Neuronal stem cell (in vitro differentiated cells): Measurements from ENCODE around the gene CAMK2N2.

Experiments
- DNase-seq: peaks from one replicate; pipeline ENCODE4 v3.0.0-alpha.2; 2013; ENCODE audit warnings: low spot score
- H2AFZ ChIP-seq: one replicate; pipeline ENCODE4 v1.6.1; 2013; ENCODE audit warnings: mild to moderate bottlenecking, low read length, inconsistent platforms
- H2AK5ac ChIP-seq: 2 replicates; pipeline ENCODE4 v1.6.1; 2013; ENCODE audit warnings: low read depth, mild to moderate bottlenecking, inconsistent platforms, low read length, moderate library complexity, mixed read lengths
- H2BK120ac ChIP-seq: 2 replicates; pipeline ENCODE4 v1.6.1; 2013; ENCODE audit warnings: low read depth, mild to moderate bottlenecking, inconsistent platforms, low read length, moderate library complexity, mixed read lengths
- H2BK12ac ChIP-seq: one replicate; pipeline ENCODE4 v1.6.1; 2013; ENCODE audit warnings: low read length, inconsistent platforms
- H2BK15ac ChIP-seq: 2 replicates; pipeline ENCODE4 v1.6.1; 2013; ENCODE audit warnings: mild to moderate bottlenecking, low read length, inconsistent platforms, mixed read lengths
- H2BK5ac ChIP-seq: one replicate; pipeline ENCODE4 v1.6.1; 2013; ENCODE audit warnings: inconsistent platforms, mild to moderate bottlenecking, low read length, moderate library complexity
- H3K14ac ChIP-seq: one replicate; pipeline ENCODE4 v1.6.1; 2013; ENCODE audit warnings: low read length, inconsistent platforms
- H3K18ac ChIP-seq: 2 replicates; pipeline ENCODE4 v1.6.1; 2013; ENCODE audit warnings: low read length, inconsistent platforms
- H3K23ac ChIP-seq: 2 replicates; pipeline ENCODE4 v1.6.1; 2013; ENCODE audit warnings: low read depth, mild to moderate bottlenecking, mixed read lengths, low read length, inconsistent platforms; ENCODE audit not compliant: poor library complexity
- H3K27ac ChIP-seq: replicated peaks from 3 replicates; pipeline ENCODE4 v1.5.1; 2013; ENCODE audit warnings: low read length, inconsistent platforms
- H3K27me3 ChIP-seq, 3 experiments: 2 replicates each; pipeline ENCODE4 v1.6.1; 2013; ENCODE audit warnings: low read length in 3 of 3, mild to moderate bottlenecking in 2 of 3, inconsistent platforms in 1 of 3, low read depth in 1 of 3, mixed read lengths in 1 of 3, moderate library complexity in 1 of 3; ENCODE audit not compliant: control insufficient read depth in 3 of 3, insufficient read depth in 3 of 3
- H3K36me3 ChIP-seq, 2 donors: replicated peaks in 1 of 2; 2 replicates each; pipeline ENCODE4 v1.6.1; 2013; ENCODE audit warnings: low read length in 2 of 2; ENCODE audit not compliant: control insufficient read depth in 2 of 2, insufficient read depth in 2 of 2
- H3K4ac ChIP-seq: 2 replicates; pipeline ENCODE4 v1.6.1; 2013; ENCODE audit warnings: inconsistent platforms, mild to moderate bottlenecking, low read length, moderate library complexity
- H3K4me1 ChIP-seq, 2 donors: 1 replicate in 1 of 2; 2 replicates in 1 of 2; pipeline ENCODE4 v1.6.1; 2013; ENCODE audit warnings: low read length in 2 of 2, low read depth in 1 of 2; ENCODE audit not compliant: control insufficient read depth in 2 of 2, insufficient read depth in 1 of 2
- H3K4me2 ChIP-seq: one replicate; pipeline ENCODE4 v1.6.1; 2013; ENCODE audit warnings: mild to moderate bottlenecking, low read length, inconsistent platforms; ENCODE audit not compliant: insufficient read depth, poor library complexity, severe bottlenecking
- H3K4me3 ChIP-seq, 2 donors: 2 replicates each; pipeline ENCODE4 v1.5.1; 2013; ENCODE audit warnings: low read length in 2 of 2, mild to moderate bottlenecking in 2 of 2, inconsistent platforms in 1 of 2, moderate library complexity in 1 of 2
- H3K79me1 ChIP-seq: one replicate; pipeline ENCODE4 v1.6.1; 2013; ENCODE audit warnings: low read depth, mild to moderate bottlenecking, inconsistent platforms, low read length, moderate library complexity
- H3K9ac ChIP-seq: one replicate; pipeline ENCODE4 v1.6.1; 2013; ENCODE audit warnings: mild to moderate bottlenecking, low read depth, low read length, inconsistent platforms; ENCODE audit not compliant: poor library complexity
- H3K9me3 ChIP-seq, 2 donors: replicated peaks in 1 of 2; 2 replicates each; pipeline versions ENCODE3 to v1.6.1; 2013; ENCODE audit warnings: low read length in 2 of 2, mild to moderate bottlenecking in 2 of 2, inconsistent platforms in 1 of 2, low read depth in 1 of 2, mixed read lengths in 1 of 2, moderate library complexity in 1 of 2; ENCODE audit not compliant: control insufficient read depth in 2 of 2, insufficient read depth in 1 of 2
- H4K8ac ChIP-seq: one replicate; pipeline ENCODE4 v1.6.1; 2013; ENCODE audit warnings: low read depth, mild to moderate bottlenecking, inconsistent platforms, low read length, moderate library complexity
- H4K91ac ChIP-seq: one replicate; pipeline ENCODE4 v1.6.1; 2013; ENCODE audit warnings: low read length, low read depth, mild to moderate bottlenecking, inconsistent platforms; ENCODE audit not compliant: poor library complexity
- WGBS, 2 donors: extraction: QIAGEN DNeasy Blood & Tissue Kit; methylation state at CpG; one replicate each; pipeline ENCODE4 v1.1.7; 2013; ENCODE audit warnings: missing lambda C conversion rate in 2 of 2, mixed read lengths in 1 of 2; ENCODE audit not compliant: insufficient read length in 2 of 2, insufficient replicate concordance in 1 of 2; ENCODE audit errors: extremely low coverage in 2 of 2; 5-methylcytosine and 5-hydroxymethylcytosine counted together

Gene CAMK2N2

DNA sequence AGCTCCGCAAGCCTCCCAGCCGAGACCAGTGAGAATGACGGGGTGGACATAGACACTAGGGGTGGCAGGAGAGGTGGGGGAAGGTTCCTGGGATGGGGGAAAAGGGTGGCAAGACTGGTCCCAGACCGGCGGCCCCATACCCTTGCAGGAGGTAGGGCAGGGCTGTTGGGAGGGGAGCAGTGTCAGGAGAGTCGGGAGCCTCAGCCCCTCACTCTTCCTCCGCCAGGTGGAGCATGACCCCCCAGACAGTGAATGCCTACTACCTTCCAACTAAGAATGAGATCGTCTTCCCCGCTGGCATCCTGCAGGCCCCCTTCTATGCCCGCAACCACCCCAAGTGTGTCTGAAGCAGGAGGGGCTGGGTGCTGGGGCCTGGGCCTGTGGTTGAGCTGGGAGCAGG lies 29.0 kb upstream of the CAMK2N2 start:
- no peak overlapping the region for H2BK120ac ChIP-seq
- no peak overlapping the region for H2BK12ac ChIP-seq
- no peaks in the 10 kb centered on the region for H3K36me3 ChIP-seq
- H3K14ac ChIP-seq, result no peak overlapping the region
- no peaks in the 10 kb centered on the region for H3K9me3 ChIP-seq
- no peak overlapping the region for H3K4me3 ChIP-seq
- no peak for DNase-seq
- no peak overlapping the region for H2BK5ac ChIP-seq
- H3K4ac ChIP-seq, result no peak overlapping the region
- no peak overlapping the region for H2AFZ ChIP-seq
- H3K9ac ChIP-seq, result peak overlapping the region; percentile 60
- H3K79me1 ChIP-seq, result peaks cover 4% of the 10 kb centered on the region
- H4K8ac ChIP-seq, result no peak overlapping the region
- H3K27me3 ChIP-seq, result peaks cover 0 to 57% (median 0%) of the 10 kb centered on the region in 3 experiments
- peak overlapping the region; percentile 37 for H2BK15ac ChIP-seq
- H3K4me1 ChIP-seq, result no peaks in the 10 kb centered on the region
- H3K4me2 ChIP-seq, result no peak overlapping the region
- no CpG with 5 or more reads among the region's 10 CpGs for WGBS, 2 donors
- H3K18ac ChIP-seq, result no peak overlapping the region
- peak overlapping the region; percentile 65 for H3K23ac ChIP-seq
- H3K27ac ChIP-seq, result no peak overlapping the region
- no peak overlapping the region for H4K91ac ChIP-seq
- peak overlapping the region; percentile 52 for H2AK5ac ChIP-seq

DNA sequence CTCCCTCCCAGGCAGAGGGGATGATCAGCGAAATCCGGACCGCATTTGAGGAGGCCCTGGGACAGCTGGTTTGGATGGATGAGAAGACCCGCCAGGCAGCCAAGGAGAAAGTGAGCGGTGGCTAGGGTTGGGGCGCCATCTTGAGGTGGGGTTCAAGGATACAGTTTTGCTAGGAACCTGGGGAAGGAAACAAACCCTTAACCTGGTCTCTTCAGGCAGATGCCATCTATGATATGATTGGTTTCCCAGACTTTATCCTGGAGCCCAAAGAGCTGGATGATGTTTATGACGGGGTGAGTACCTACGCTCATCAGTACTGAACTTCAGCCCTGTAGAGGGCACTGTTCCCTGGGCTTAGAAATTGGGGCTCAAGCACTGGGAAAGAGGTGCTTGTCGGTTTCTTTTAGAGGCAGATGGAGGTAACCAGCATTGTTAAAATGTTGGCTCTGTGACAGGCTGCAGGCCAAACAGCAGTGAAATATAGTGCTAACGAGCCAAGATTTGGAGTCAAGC lies 28.1 kb upstream of the CAMK2N2 start:
- Histone ChIP-seq H2AFZ (no peak overlapping the region), H3K4me1 (peaks cover 0 to 2% of the 10 kb centered on the region in 2 donors), H3K79me1 (peaks cover 4% of the 10 kb centered on the region), H2BK12ac (no peak overlapping the region), H3K9me3 (no peaks in the 10 kb centered on the region), H2BK120ac (no peak overlapping the region), H3K14ac (no peak overlapping the region), H3K4me3 (no peak overlapping the region), H3K27ac (no peak overlapping the region), H3K18ac (no peak overlapping the region), H3K4ac (no peak overlapping the region), H2AK5ac (no peak overlapping the region), H3K36me3 (no peaks in the 10 kb centered on the region), H3K27me3 (peaks cover 0 to 49% (median 0%) of the 10 kb centered on the region in 3 experiments), H4K91ac (no peak overlapping the region), H2BK15ac (no peak overlapping the region), H4K8ac (no peak overlapping the region), H3K23ac (no peak overlapping the region), H2BK5ac (no peak overlapping the region), H3K9ac (no peak overlapping the region), H3K4me2 (no peak overlapping the region)
- WGBS, 2 donors, result no CpG with 5 or more reads among the region's 10 CpGs
- peak; percentile 54 for DNase-seq

DNA sequence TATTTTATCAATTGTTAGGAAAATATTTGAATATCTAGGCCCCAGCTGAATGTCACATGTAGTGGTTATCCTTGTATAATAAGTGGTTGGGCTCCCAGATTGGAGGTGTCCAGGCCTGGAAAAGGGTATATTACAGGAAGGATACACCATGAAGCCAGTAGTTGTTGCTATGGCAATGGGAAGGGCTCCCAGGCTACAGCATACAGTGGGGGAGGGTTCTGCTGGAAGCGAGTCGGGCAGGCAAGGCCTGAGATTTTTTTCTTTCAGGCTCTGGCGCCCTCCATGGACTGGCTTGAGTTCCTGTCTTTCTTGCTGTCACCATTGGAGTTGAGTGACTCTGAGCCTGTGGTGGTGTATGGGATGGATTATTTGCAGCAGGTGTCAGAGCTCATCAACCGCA lies 23.3 kb upstream of the CAMK2N2 start:
- WGBS, 2 donors, result no CpG with 5 or more reads among the region's 4 CpGs
- H4K8ac ChIP-seq, result no peak overlapping the region
- no peaks in the 10 kb centered on the region for H3K9me3 ChIP-seq
- no peak overlapping the region for H2BK12ac ChIP-seq
- H3K4ac ChIP-seq, result no peak overlapping the region
- peak; percentile 41 for DNase-seq
- no peak overlapping the region for H3K23ac ChIP-seq
- no peak overlapping the region for H2AK5ac ChIP-seq
- no peaks in the 10 kb centered on the region for H3K36me3 ChIP-seq
- no peaks in the 10 kb centered on the region for H3K79me1 ChIP-seq
- no peak overlapping the region for H3K9ac ChIP-seq
- H3K14ac ChIP-seq, result no peak overlapping the region
- H2AFZ ChIP-seq, result peak overlapping the region; percentile 18
- no peak overlapping the region for H3K4me3 ChIP-seq
- peaks cover 0 to 2% of the 10 kb centered on the region in 2 donors for H3K4me1 ChIP-seq
- H3K18ac ChIP-seq, result no peak overlapping the region
- no peak overlapping the region for H4K91ac ChIP-seq
- no peak overlapping the region for H2BK5ac ChIP-seq
- H3K27me3 ChIP-seq, result peaks cover 0 to 34% (median 0%) of the 10 kb centered on the region in 3 experiments
- H2BK15ac ChIP-seq, result no peak overlapping the region
- H2BK120ac ChIP-seq, result no peak overlapping the region
- H3K4me2 ChIP-seq, result no peak overlapping the region
- no peak overlapping the region for H3K27ac ChIP-seq

- no peak overlapping the region for H3K14ac ChIP-seq
- no peak for DNase-seq
Observed at GRCh38 chr3:184283681-184284080, 22.3 kb upstream of the CAMK2N2 start.

More at GRCh38 chr3:184283681-184284080, 22.3 kb upstream of the CAMK2N2 start:
- H2AFZ ChIP-seq, result no peak overlapping the region
- peak overlapping the region; percentile 14 for H3K4me2 ChIP-seq
- H2AK5ac ChIP-seq, result no peak overlapping the region
- no peak overlapping the region for H4K8ac ChIP-seq
- no peak overlapping the region for H3K23ac ChIP-seq
- no peak overlapping the region for H3K18ac ChIP-seq
- H2BK5ac ChIP-seq, result no peak overlapping the region
- H3K36me3 ChIP-seq, result no peaks in the 10 kb centered on the region
- H3K27me3 ChIP-seq, result peaks cover 0 to 40% (median 0%) of the 10 kb centered on the region in 3 experiments
- no peak overlapping the region for H2BK12ac ChIP-seq
- H3K79me1 ChIP-seq, result no peaks in the 10 kb centered on the region
- H3K9ac ChIP-seq, result peak overlapping the region; percentile 56
- H3K4me3 ChIP-seq, result no peak overlapping the region
- no peak overlapping the region for H2BK120ac ChIP-seq
- no peak overlapping the region for H2BK15ac ChIP-seq
- no peaks in the 10 kb centered on the region for H3K9me3 ChIP-seq
- peaks cover 0 to 2% of the 10 kb centered on the region in 2 donors for H3K4me1 ChIP-seq
- peak overlapping the region; percentile 70 for H3K4ac ChIP-seq
- H4K91ac ChIP-seq, result no peak overlapping the region
- no peak overlapping the region for H3K27ac ChIP-seq
- WGBS, 2 donors, result no CpG with 5 or more reads among the region's 8 CpGs
